RWPE1 (cell line): ENCODE results near the gene PCBP3.

Source experiments
- CTCF ChIA-PET: fragments of 350-600 bp; sonication (Branson Sonifier 250); formaldehyde crosslinking; extraction: SDS; loops from one replicate; lab custom pipeline; 2021; lab: Yijun Ruan, JAX
- POLR2A ChIA-PET: fragments of 400-600 bp; formaldehyde crosslinking; extraction: SDS; loops from one replicate; lab custom pipeline; 2020; ENCODE audit warnings: antibody characterized with exemption; ENCODE audit not compliant: low non-redundant PET; lab: Yijun Ruan, JAX
- DNase-seq: peaks from one replicate; pipeline ENCODE4 v3.0.0; 2012; ENCODE audit warnings: low spot score
- H3K27ac ChIP-seq: fragments of 450-650 bp; 2 replicates; pipeline ENCODE4 v1.5.1; 2017
- CTCF ChIP-seq: fragments of 450-650 bp; conservative IDR thresholded peaks from 2 replicates; pipeline ENCODE4 v1.5.1; 2017; ENCODE audit warnings: low read depth, mild to moderate bottlenecking

Gene PCBP3

DNA sequence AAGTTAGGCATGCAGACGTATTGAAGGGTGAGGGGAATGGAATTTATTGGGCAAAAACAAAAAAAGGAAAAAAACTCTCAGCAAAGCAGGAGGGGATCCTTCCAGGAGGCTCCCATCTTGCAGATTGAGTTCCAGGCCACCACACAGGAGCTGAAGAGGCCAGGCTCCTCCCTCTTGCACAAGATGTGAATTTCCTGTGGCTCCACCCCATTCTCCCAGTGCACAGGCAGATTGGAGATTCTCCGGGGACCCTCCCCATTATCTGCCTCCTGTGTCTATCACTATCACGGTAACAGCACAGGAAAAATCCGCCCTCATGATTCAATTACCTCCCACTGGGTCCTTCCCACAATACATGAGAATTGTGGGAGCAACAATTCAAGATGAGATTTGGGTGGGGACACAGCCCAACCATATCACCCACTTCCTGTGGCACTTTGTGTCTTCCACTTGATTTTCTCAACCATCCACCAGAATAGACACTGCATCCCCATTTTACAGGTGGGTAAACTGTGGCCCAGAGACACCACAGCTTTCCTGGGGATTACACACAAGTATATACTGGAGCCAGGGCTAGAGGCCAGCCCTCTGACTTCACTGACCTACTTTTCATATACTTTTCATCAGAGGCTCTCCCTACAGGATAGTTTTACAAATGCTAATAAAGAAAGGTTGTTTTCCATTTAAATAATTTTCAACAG, 319.2 kb downstream of the PCBP3 start:
- no peak overlapping the region for H3K27ac ChIP-seq
- TF ChIP-seq CTCF = no peak
- CTCF ChIA-PET = no interaction called here
- DNase-seq = no peak
- POLR2A ChIA-PET = no interaction called here

DNA sequence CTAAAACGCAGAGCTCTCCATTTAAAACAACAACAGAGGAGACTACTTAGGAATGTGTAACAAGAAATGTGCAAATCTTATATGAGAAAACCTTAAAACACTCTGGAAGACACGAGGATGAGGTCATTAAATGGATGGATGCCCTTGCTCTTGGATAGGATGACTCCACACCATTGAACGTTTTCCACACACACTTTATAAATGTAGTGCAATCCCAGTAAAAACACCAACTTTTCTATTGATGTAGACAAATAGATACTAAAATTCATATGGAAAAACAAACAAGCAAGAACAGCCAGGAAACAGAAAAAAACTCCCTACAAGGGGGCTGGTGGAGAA, 319.7 kb downstream of the PCBP3 start:
- CTCF ChIA-PET = no interaction called here

DNA sequence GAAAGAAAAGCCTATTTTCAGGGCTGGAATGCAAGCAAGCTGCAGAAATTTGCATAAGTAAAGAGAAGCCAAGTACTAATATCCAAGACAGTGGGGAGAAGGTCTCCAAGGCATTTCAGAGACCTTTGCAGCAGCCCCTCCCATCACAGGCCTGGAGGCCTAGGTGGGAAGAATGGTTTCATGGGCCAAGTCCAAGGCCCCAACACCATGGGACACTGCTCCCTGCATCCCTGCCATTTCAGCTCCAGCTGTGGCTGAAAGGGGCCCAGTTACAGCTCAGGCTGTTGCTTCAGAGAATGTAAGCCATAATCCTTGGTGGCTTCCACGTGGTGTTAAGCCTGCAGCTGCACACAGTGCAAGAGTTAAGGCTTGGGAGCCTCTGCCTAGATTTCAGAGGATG, 321.1 kb downstream of the PCBP3 start:
- no peak for TF ChIP-seq CTCF
- ChIA-PET CTCF (no interaction called here), POLR2A (no interaction called here)
- DNase-seq = no peak
- no peak overlapping the region for H3K27ac ChIP-seq

More for the DNA sequence above, 319.7 kb downstream of the PCBP3 start:
- TF ChIP-seq CTCF = no peak
- no peak for DNase-seq
- H3K27ac ChIP-seq = no peak overlapping the region
- POLR2A ChIA-PET = no interaction called here

GRCh38 chr21:45965084-45965809, 321.7 kb downstream of the PCBP3 start:
- H3K27ac ChIP-seq = no peak overlapping the region
- ChIA-PET POLR2A (no interaction called here), CTCF (no interaction called here)
- TF ChIP-seq CTCF = no peak
- DNase-seq = no peak

DNA sequence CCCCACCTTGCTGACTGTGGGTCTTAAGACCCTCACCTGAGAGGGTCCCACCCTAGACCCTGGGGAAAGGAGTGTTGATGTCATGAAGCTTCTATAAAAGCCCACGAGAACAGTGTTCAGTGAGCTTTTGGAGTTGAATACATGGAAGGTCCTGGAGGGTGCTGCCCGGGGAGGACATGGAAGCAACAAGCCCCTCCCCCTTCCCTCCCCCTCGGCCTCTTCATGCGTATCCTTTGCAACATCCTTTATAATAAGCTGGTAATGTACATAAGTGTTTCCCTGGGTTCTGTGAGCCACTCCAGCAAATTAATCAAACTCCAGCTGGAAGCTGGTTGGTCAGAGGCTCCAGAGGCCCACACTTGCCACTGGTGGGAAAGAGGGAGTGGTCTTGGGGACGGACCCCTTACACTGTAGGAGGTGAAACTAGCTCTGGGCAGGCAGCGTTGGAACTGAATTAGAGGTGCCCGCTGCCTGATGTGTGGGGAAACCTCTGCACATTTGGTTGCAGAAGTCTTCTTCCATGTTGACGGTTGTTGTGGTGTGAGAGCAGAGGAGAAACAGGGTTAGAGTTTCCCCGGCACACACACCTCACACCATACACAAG, 323.4 kb downstream of the PCBP3 start:
- TF ChIP-seq CTCF = no peak
- POLR2A ChIA-PET = no interaction called here
- no peak overlapping the region for H3K27ac ChIP-seq
- DNase-seq = no peak
- CTCF ChIA-PET = interaction anchor here (0.6 kb wide), 1 partner anchor 61 kb away, joined by 3 read pairs; no protein-coding TSS in a partner anchor

- CTCF ChIA-PET = interaction anchor here (0.6 to 2.7 kb wide), 3 partner anchors 82 to 174 kb away, joined by 3 to 12 read pairs (median 4); no protein-coding TSS in a partner anchor
- no peak for TF ChIP-seq CTCF
- no peak for DNase-seq
- POLR2A ChIA-PET = no interaction called here
- H3K27ac ChIP-seq = no peak overlapping the region
Measured at GRCh38 chr21:45969921-45970673, 326.6 kb downstream of the PCBP3 start.
